ENCODE results near the gene NRBF2. TPM values are rescaled to one million over a fixed set of nuclear protein-coding genes. Genes with fewer than 3 reads are reported as not detected.

NRBF2 gene
- total and polyA plus RNA-seq, 9 of the 15 experiments (the other 6 are each of a cell fraction or from before 2014, with no cell fraction given) = 20.8 to 52.1 (median 30.5) TPM

DNA sequence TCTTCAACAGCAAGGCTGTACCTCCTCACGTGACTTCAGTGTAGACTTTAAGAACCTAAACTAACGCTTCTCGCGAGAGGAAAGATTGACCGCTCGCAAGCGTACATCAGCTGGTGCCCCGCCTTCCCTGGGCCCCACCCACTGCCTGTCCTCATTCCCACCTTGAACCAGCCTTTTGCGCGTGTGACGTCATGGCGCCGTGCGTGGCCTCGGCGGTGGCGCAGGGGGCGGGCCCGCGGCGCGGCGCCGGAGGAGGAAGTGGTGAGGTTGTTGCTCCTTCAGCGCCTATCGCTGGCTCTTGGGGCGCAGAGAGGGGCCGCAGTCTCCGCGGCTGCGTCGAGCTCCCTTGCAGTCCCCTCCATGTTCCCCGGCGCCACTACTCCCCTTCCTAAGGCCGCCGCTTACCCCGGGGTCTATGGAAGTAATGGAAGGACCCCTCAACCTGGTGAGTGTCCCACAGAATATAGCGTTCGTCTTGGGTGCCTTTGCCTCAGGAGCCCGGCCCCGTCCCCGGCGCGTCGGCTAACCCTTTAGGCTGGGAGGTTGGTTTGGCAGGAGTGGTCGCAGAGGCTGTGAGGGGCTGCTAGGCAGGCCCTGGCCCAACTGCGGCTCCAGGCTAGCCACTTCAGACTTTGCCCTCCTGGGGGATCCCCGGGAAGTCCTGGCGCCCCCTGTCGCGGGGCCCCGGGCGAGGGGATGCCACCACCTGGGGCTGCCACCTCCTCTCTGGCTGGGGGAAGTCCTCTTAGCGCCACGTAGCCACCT, at the start of gene NRBF2 (continued):
- TF ChIP-seq, protein P1, sequence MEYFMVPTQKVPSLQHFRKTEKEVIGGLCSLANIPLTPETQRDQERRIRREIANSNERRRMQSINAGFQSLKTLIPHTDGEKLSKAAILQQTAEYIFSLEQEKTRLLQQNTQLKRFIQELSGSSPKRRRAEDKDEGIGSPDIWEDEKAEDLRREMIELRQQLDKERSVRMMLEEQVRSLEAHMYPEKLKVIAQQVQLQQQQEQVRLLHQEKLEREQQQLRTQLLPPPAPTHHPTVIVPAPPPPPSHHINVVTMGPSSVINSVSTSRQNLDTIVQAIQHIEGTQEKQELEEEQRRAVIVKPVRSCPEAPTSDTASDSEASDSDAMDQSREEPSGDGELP (CRISPR knock-in tag; IDR thresholded peaks at IDR 0.05; ENCODE audit: borderline replicate concordance) = peak; percentile 100
- TF ChIP-seq SPI1 (IDR thresholded peaks at IDR 0.05; ENCODE audit: borderline replicate concordance, low read depth, low read length) = peak; percentile 95
- no peak for TF ChIP-seq U2AF1 (optimal IDR thresholded peaks at IDR 0.05; ENCODE audit: low read depth, low read length)
- no peak; the same call in 1 of the 2 replicates for TF ChIP-seq ZNF592 (IDR thresholded peaks at IDR 0.05)
- peak; percentile 94 for TF ChIP-seq TAF1 (IDR thresholded peaks at IDR 0.05; ENCODE audit: control insufficient read depth, extremely low read depth, insufficient read depth, low read length, severe bottlenecking)
- peak; percentile 68; the same call in 1 of the 2 replicates for TF ChIP-seq SREBF1 (IDR thresholded peaks at IDR 0.05; ENCODE audit: borderline replicate concordance, low read depth, low read length)
- TF ChIP-seq ZNF282 (CRISPR knock-in tag; IDR thresholded peaks at IDR 0.05) = no peak
- peak; percentile 72; the same call in 1 of the 2 replicates for TF ChIP-seq ZBTB9 (CRISPR knock-in tag; IDR thresholded peaks at IDR 0.05)
- no peak for TF ChIP-seq CBX5 (IDR thresholded peaks at IDR 0.05; ENCODE audit: borderline replicate concordance, low read depth)
- TF ChIP-seq TCFL5 (CRISPR knock-in tag; conservative IDR thresholded peaks at IDR 0.05) = no peak
- TF ChIP-seq SMAD4 (CRISPR knock-in tag; conservative IDR thresholded peaks at IDR 0.05) = peak; percentile 58; the same call in 1 of the 2 replicates
- TF ChIP-seq STAT6 (CRISPR knock-in tag; IDR thresholded peaks at IDR 0.05) = no peak
- TF ChIP-seq ZNF41 (CRISPR knock-in tag; conservative IDR thresholded peaks at IDR 0.05) = no peak
- no peak for TF ChIP-seq SLC30A9 (CRISPR knock-in tag; IDR thresholded peaks at IDR 0.05)
- no peak for TF ChIP-seq PTRF (tag; IDR thresholded peaks at IDR 0.05)
- no peak for TF ChIP-seq DDX20 (tag; IDR thresholded peaks at IDR 0.05; ENCODE audit: low read depth)
- TF ChIP-seq ZNF431 (CRISPR knock-in tag; IDR thresholded peaks at IDR 0.05) = peak; percentile 44; the same call in 1 of the 2 replicates
